Epidermal melanocyte (primary cell): ENCODE results near the gene ARID1B.

ENCODE experiments used
- DNase-seq: peaks from one replicate; pipeline ENCODE4 v3.0.0; 2011; ENCODE audit warnings: low spot score; ENCODE audit not compliant: insufficient read length

The ARID1B gene

GRCh38 chr6:157221049-157221816, 444.1 kb downstream of the ARID1B start:
- DNase-seq, result peak; percentile 80

DNA sequence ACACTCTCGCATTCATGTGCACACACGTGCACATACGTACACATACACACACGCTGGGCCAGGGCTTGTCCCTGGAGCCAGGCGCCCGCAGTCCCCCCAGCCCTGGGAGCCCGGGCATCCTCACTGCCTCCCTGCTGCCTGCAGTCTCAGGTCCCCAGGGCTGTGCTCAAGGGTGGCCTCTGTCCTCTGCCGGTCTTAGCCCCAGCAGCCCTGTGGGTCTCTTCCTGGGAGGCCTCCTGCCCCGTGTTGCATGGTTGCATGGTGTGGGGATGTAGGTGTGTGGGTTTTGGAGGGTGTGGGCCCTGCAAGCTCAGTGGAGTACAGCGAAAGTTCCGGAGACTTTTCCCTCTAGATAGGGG, 444.6 kb downstream of the ARID1B start:
- no peak for DNase-seq

- no peak for DNase-seq
These were observed 445.2 kb downstream of the ARID1B start for GRCh38 chr6:157222201-157222981.

GRCh38 chr6:157223021-157223430, 445.8 kb downstream of the ARID1B start:
- no peak for DNase-seq

GRCh38 chr6:157223511-157223910, 446.3 kb downstream of the ARID1B start:
- no peak for DNase-seq

- no peak for DNase-seq
These were observed 447.2 kb downstream of the ARID1B start for GRCh38 chr6:157224178-157224950.

GRCh38 chr6:157224951-157225574, 447.9 kb downstream of the ARID1B start:
- no peak for DNase-seq

- no peak for DNase-seq
These were observed 448.4 kb downstream of the ARID1B start for GRCh38 chr6:157225575-157225995.

DNA sequence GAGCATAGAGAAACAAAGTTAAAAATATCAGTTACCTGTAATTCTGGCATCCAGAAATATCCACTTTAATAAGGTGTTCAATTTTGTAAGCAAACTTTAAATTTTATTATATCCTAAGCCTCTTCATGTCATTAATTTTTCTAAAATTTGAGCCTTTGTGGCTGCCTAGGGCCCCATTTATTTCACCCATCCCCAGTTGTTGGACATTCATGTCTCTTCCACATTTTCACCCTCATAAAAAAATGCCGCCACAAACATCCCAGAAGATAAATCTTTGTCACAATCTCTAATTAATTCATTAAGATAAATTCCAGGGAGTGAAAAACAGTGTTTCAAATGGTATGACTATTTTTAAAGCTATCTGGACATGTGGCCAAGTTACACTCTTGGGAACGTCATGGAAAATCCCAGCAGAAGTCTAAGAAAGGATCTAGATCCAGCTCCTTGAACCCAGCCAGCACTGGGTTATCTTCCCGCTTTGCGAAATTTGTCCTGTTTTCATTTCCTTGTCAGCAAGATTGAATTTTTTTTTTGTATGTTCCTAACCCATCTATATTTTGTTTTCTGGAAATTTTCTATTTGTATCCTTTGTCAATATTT, 448.9 kb downstream of the ARID1B start:
- no peak for DNase-seq

GRCh38 chr6:157226761-157227160, 449.6 kb downstream of the ARID1B start:
- no peak for DNase-seq

- DNase-seq, result no peak
These were observed 450.3 kb downstream of the ARID1B start for GRCh38 chr6:157227202-157228166.

- no peak for DNase-seq
These were observed 451.4 kb downstream of the ARID1B start for GRCh38 chr6:157228426-157229131.

DNA sequence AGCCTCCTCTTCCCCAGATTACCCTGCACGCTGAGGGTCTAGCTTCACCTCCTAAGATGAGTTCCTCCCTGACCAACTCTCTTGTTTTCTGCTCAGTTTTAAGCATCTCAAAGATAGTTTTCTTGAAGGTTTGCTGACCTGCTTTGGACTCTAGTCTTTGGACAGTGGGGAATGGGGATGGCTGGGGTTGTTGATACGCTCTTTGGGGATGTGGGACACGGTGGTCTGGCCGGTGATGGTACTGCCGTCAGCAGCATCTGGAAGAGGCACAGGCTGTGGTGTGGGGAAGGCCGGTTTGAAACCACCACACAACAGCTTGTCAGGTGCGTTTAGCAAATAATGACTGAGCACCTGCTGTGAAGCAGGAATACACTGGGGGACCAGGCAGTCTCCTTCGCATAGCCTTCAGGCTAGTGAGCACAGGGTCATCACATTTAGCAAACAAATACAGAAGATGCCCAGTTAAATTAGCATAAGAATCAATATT, 452.0 kb downstream of the ARID1B start:
- no peak for DNase-seq

- DNase-seq, result no peak
These were observed 452.5 kb downstream of the ARID1B start for GRCh38 chr6:157229713-157230112.

- DNase-seq, result no peak
These were observed 453.7 kb downstream of the ARID1B start for GRCh38 chr6:157230910-157231309.

DNA sequence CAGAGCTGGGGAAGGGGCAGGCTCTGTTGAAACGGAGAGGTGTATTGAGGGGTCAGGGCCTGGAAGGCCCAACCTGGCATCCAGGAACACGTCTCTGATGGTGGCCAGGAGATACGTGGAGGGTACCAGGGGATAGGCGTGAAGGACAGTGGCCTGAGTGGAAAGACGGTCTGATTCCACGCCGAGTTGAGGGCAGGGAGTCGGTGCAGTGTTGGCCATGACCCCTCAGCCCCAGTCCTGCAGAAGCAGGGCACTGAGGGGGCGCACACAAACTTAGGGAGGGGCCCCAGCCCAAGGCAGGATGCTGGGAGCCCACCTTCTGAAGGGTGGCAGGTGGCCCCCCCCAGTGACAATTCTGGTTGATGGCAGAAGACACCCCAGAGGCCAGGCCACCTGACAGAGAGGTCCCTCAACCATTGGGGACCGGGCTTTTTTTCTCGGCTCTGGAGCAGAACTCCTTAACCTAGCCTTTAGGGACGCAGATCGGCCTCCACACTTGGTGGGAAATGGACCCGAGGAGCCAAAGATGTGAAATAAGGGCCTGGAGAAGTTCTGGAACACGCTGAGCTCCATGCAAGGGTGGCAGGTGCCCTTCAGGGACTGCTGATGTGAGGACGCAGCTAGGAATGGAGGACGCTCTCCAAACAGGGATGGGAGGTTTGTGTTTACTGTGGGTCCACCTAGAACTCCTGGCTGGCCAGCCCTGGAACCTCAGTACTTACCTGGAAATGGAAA, 455.1 kb downstream of the ARID1B start:
- no peak for DNase-seq

DNA sequence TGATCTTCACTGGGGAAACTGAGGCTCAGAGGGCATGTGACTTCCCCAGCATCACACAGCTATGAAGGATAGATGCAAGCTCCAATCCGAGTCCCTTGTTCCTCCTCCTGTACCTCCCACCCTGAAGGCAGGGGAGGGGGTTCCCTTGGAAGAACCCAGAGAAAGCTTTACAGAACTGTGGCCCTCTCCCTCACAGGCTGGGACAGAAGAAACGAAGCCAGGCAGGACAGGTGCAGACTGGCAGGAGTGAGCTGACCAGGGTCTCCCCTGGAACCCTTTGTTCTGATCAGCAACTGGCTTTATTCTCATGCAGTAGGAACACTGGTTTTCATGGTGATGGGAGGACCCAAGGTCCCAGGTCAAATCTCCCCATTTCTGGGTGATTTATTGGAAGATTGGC, 456.0 kb downstream of the ARID1B start:
- DNase-seq, result no peak

DNA sequence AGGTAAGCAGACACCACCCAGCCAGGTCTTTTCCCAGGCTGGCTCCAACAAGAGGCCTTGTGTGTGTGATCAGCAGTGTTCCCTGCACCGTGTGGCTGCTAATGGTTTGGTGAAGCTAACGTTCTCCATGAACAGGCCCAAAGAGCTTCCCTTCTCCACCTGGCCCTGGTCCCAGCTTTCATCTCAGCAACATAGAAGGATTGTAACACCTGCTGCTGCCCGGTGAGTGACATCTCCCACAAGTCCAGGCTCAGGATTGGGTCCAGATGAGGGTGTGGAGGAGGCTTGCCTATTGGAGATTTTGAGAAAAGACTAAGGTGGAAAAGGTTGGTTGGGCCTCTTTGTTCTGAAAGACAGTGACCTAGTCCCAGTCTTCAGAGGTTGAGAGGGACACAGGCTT, 456.5 kb downstream of the ARID1B start:
- no peak for DNase-seq
